PC-9 (cell line): Measurements from ENCODE around the gene TFAP2D. TPM values are rescaled to one million over a fixed set of nuclear protein-coding genes. Genes with fewer than 3 reads are reported as not detected.

Experiments
- BruUV-seq: library from RNA; stranded (reverse); fragments of 400-500 nt; replicated peaks from 2 replicates; lab custom pipeline; 2021; lab: Mats Ljungman, UMichigan
- CTCF ChIA-PET: fragments of 300-600 bp; sonication (Branson Sonifier 250); formaldehyde crosslinking; loops from one replicate; lab custom pipeline; 2022; ENCODE audit warnings: antibody characterized with exemption; lab: Charles Lee
- POLR2A ChIA-PET: fragments of 300-600 bp; sonication (Branson Sonifier 250); formaldehyde crosslinking; loops from one replicate; lab custom pipeline; 2022; ENCODE audit warnings: antibody characterized with exemption; ENCODE audit not compliant: unreplicated experiment; lab: Charles Lee
- DNase-seq, 2 experiments: peaks; one replicate each; pipeline versions ENCODE4 v3.0.0 to v3.0.0-alpha.2; 2015 to 2022; ENCODE audit warnings: mixed read lengths in 1 of 2
- H2AFZ ChIP-seq: fragments of 200-600 bp; sonication (generic); 2 replicates; pipeline ENCODE4 v1.8.1; 2017; ENCODE audit warnings: antibody characterized with exemption
- H3F3A ChIP-seq: fragments of 200-600 bp; sonication (generic); 2 replicates; pipeline ENCODE4 v1.8.1; 2017; ENCODE audit warnings: antibody characterized with exemption, mild to moderate bottlenecking, low read depth; ENCODE audit not compliant: insufficient read depth
- H3K27ac ChIP-seq: fragments of 200-600 bp; sonication (generic); 2 replicates; pipeline ENCODE4 v1.6.1; 2016; ENCODE audit warnings: mixed run types
- H3K27me3 ChIP-seq: fragments of 200-600 bp; sonication (generic); 2 replicates; pipeline ENCODE4 v1.6.1; 2016; ENCODE audit warnings: low read depth, mixed run types; ENCODE audit not compliant: insufficient read depth
- H3K36me3 ChIP-seq: fragments of 200-600 bp; sonication (generic); 2 replicates; pipeline ENCODE4 v1.6.1; 2016; ENCODE audit warnings: low read depth, mixed run types
- H3K4me1 ChIP-seq: fragments of 200-600 bp; sonication (generic); replicated peaks from 2 replicates; pipeline ENCODE4 v1.6.1; 2016; ENCODE audit warnings: mixed run types; ENCODE audit not compliant: insufficient read depth
- H3K4me2 ChIP-seq: fragments of 200-600 bp; sonication (generic); 2 replicates; pipeline ENCODE4 v1.6.1; 2017; ENCODE audit warnings: mixed run types
- H3K4me3 ChIP-seq: fragments of 200-600 bp; sonication (generic); 2 replicates; pipeline ENCODE4 v1.6.1; 2016; ENCODE audit warnings: mixed run types
- H3K79me2 ChIP-seq: fragments of 200-600 bp; sonication (generic); 2 replicates; pipeline ENCODE4 v1.6.1; 2017; ENCODE audit warnings: low read depth, mixed run types
- H3K9me2 ChIP-seq: fragments of 200-600 bp; sonication (generic); 2 replicates; pipeline ENCODE4 v1.8.1; 2017; ENCODE audit warnings: mild to moderate bottlenecking; ENCODE audit not compliant: insufficient read depth
- H3K9me3 ChIP-seq: fragments of 200-600 bp; sonication (generic); 2 replicates; pipeline ENCODE4 v1.8.1; 2016; ENCODE audit warnings: low read depth; ENCODE audit not compliant: insufficient read depth
- H4K20me1 ChIP-seq: fragments of 200-600 bp; sonication (generic); 2 replicates; pipeline ENCODE4 v1.8.1; 2017; ENCODE audit not compliant: insufficient read depth
- CTCF ChIP-seq: fragments of 200-600 bp; sonication (generic); conservative IDR thresholded peaks from 2 replicates; pipeline ENCODE4 v1.6.1; 2017; ENCODE audit warnings: mixed run types, antibody characterized with exemption, mild to moderate bottlenecking, moderate library complexity
- EZH2 ChIP-seq: fragments of 200-600 bp; sonication (generic); IDR thresholded peaks from 2 replicates; pipeline ENCODE4 v1.8.0; 2017; ENCODE audit warnings: antibody characterized with exemption, low read depth
- intact Hi-C: fragments of 100-400 bp; cut with micrococcal nuclease; formaldehyde crosslinking; loops from one replicate; pipeline ENCODE4 v1.10.0; 2022; ENCODE audit not compliant: unreplicated experiment
- total RNA-seq: library from RNA; stranded (reverse); gene quantifications from 2 replicates; pipeline ENCODE4 v1.2.3, GENCODE V29; 2021

Gene TFAP2D
- total RNA-seq, 1 experiment from 2014 or later: not detected

GRCh38 chr6:50713977-50714486, 706 bp downstream of the TFAP2D start:
- Histone ChIP-seq H3K4me1 (no peaks in the 10 kb centered on the region), H3K79me2 (no peaks in the 10 kb centered on the region), H3K4me3 (no peak overlapping the region), H3K9me3 (no peaks in the 10 kb centered on the region), H2AFZ (no peak overlapping the region), H3K36me3 (no peaks in the 10 kb centered on the region), H3K27me3 (peaks cover 44% of the 10 kb centered on the region), H3K9me2 (no peaks in the 10 kb centered on the region), H3K27ac (no peak overlapping the region), H4K20me1 (no peaks in the 10 kb centered on the region), H3K4me2 (no peak overlapping the region), H3F3A (no peaks in the 10 kb centered on the region)
- intact Hi-C loops: no loop called here
- no peak for DNase-seq
- TF ChIP-seq EZH2 (no peak), CTCF (no peak)
- ChIA-PET POLR2A (no interaction called here), CTCF (no interaction called here)
- BruUV-seq: no TSS peak

- Histone ChIP-seq H3F3A (no peaks in the 10 kb centered on the region), H3K27me3 (peaks cover 44% of the 10 kb centered on the region), H3K79me2 (no peaks in the 10 kb centered on the region), H3K4me1 (no peaks in the 10 kb centered on the region), H2AFZ (no peak overlapping the region), H3K27ac (no peak overlapping the region), H3K4me3 (no peak overlapping the region), H4K20me1 (no peaks in the 10 kb centered on the region), H3K4me2 (no peak overlapping the region), H3K36me3 (no peaks in the 10 kb centered on the region), H3K9me3 (no peaks in the 10 kb centered on the region), H3K9me2 (no peaks in the 10 kb centered on the region)
- intact Hi-C loops: no loop called here
- TF ChIP-seq CTCF (no peak), EZH2 (no peak)
- CTCF ChIA-PET: no interaction called here
- BruUV-seq: no TSS peak
- DNase-seq: no peak
- POLR2A ChIA-PET: no interaction called here
Measured at GRCh38 chr6:50714487-50715379, 1.4 kb downstream of the TFAP2D start.

DNA sequence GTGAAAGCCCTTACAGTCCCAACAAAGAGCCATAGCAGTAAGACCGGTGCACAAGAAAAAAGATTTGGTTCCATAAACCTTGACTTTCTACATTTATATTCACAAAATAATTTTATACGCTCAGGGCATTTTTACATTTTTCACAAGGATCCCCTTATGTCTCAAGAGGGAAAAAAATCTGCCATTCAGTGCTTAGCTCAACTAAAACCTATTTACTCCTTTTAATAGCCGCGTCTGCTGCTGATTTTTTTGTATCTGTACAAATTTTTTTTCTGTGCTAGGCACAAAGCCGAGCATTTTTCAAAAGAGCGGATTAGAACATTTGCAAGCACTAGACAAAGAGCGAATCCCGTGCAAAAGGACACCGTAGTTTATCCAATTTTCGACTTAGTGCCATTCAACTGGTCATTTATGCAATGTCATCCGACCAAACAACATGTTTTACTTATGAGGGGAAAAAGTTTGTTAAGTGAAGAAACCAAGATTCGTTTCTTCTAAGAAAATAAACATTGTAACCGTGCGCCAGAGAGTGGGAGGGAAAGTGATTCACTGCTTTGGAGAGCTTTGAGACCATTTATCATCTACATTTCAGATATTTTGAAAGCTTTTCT, 3.7 kb downstream of the TFAP2D start:
- no peak for TF ChIP-seq CTCF
- H3F3A ChIP-seq: no peaks in the 10 kb centered on the region
- H2AFZ ChIP-seq: no peak overlapping the region
- POLR2A ChIA-PET: no interaction called here
- no peaks in the 10 kb centered on the region for H3K36me3 ChIP-seq
- H3K4me2 ChIP-seq: no peak overlapping the region
- intact Hi-C loops: no loop called here
- H3K9me3 ChIP-seq: no peaks in the 10 kb centered on the region
- H3K4me1 ChIP-seq: no peaks in the 10 kb centered on the region
- no peaks in the 10 kb centered on the region for H3K9me2 ChIP-seq
- no TSS peak for BruUV-seq
- no peak overlapping the region for H3K27ac ChIP-seq
- no peak overlapping the region for H3K4me3 ChIP-seq
- no peaks in the 10 kb centered on the region for H4K20me1 ChIP-seq
- CTCF ChIA-PET: no interaction called here
- DNase-seq: no peak
- no peaks in the 10 kb centered on the region for H3K79me2 ChIP-seq
- peaks cover 38% of the 10 kb centered on the region for H3K27me3 ChIP-seq
